GM13976 (cell line): ENCODE measurements around the gene C3orf38.

Experiments used
- DNase-seq: peaks from one replicate; pipeline ENCODE4 v3.0.0; 2012; ENCODE audit warnings: low spot score
- in situ Hi-C: fragments of 300-500 bp; cut with MboI; formaldehyde crosslinking; loops from one replicate; pipeline ENCODE4 v1.12.0; 2022; ENCODE audit warnings: low sequenced_read_pairs, mixed read lengths, inconsistent platforms; ENCODE audit not compliant: unreplicated experiment
- TF ChIP-seq, protein P1 (sequence below): IDR thresholded peaks from 2 replicates; pipeline ENCODE4 v1.5.1; 2012; ENCODE audit warnings: borderline replicate concordance, mild to moderate bottlenecking; ENCODE audit not compliant: insufficient read depth; ENCODE audit errors: extremely low read depth, missing control alignments, control extremely low read depth

C3orf38 gene

GRCh38 chr3:88150806-88151205 lies 1.0 kb downstream of the C3orf38 start:
- TF ChIP-seq, protein P1, sequence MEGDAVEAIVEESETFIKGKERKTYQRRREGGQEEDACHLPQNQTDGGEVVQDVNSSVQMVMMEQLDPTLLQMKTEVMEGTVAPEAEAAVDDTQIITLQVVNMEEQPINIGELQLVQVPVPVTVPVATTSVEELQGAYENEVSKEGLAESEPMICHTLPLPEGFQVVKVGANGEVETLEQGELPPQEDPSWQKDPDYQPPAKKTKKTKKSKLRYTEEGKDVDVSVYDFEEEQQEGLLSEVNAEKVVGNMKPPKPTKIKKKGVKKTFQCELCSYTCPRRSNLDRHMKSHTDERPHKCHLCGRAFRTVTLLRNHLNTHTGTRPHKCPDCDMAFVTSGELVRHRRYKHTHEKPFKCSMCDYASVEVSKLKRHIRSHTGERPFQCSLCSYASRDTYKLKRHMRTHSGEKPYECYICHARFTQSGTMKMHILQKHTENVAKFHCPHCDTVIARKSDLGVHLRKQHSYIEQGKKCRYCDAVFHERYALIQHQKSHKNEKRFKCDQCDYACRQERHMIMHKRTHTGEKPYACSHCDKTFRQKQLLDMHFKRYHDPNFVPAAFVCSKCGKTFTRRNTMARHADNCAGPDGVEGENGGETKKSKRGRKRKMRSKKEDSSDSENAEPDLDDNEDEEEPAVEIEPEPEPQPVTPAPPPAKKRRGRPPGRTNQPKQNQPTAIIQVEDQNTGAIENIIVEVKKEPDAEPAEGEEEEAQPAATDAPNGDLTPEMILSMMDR, result no peak
- in situ Hi-C loops, result no loop called here
- DNase-seq, result no peak

DNA sequence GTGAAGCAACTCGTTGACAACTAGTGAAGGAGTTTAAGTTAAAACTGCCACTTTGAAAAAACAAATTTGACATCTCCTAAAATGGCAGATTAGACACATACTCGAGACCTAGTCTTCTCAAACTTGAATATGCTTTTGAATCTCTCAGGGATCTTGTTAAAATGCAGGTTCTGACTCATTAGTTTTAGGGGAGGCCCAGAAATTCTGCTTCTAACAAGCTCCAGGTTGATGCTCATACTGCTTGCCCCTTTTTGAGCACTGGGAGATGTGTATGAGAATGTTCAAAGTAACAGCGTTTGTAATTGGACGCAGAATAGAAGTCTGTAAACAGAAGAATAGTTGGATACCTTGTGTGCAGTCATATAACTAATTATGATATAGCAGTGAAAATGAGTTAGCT lies 1.6 kb downstream of the C3orf38 start:
- TF ChIP-seq, protein P1, result no peak
- in situ Hi-C loops, result no loop called here
- no peak for DNase-seq

GRCh38 chr3:88152841-88153240 lies 3.1 kb downstream of the C3orf38 start:
- in situ Hi-C loops, result no loop called here
- no peak for DNase-seq
- TF ChIP-seq, protein P1, result no peak

GRCh38 chr3:88166419-88166971 lies 16.7 kb downstream of the C3orf38 start:
- in situ Hi-C loops, result no loop called here
- no peak for DNase-seq
- TF ChIP-seq, protein P1, result no peak

- TF ChIP-seq, protein P1, result no peak
- in situ Hi-C loops, result no loop called here
- no peak for DNase-seq
These were observed 17.4 kb downstream of the C3orf38 start for GRCh38 chr3:88167173-88167572.

DNA sequence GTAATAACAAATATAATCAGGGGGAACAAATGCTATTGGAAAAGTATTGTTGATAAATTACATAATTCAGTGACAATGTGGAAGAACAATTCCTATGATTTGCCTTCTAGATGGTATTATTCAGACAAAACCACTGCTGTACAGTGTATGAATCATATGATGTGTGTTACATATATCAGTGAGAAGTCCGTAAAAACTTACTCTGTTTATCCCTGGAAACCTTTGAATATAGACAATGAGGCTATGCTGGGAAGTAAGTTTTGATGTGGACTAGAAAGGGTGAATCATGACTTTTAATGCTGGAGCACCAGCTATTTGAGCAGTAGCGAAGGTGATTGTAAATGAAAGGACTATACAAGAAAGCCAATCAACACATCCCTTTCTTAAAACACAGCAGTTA lies 17.9 kb downstream of the C3orf38 start:
- in situ Hi-C loops, result no loop called here
- no peak for DNase-seq
- TF ChIP-seq, protein P1, result no peak
